Measurements from ENCODE around the gene LGALS9B.
"Not testable (repeated sequence)": the region's sequence is repeated elsewhere in the genome, so short reads cannot be mapped to it uniquely, and the experiment has no call there.

LGALS9B gene

DNA sequence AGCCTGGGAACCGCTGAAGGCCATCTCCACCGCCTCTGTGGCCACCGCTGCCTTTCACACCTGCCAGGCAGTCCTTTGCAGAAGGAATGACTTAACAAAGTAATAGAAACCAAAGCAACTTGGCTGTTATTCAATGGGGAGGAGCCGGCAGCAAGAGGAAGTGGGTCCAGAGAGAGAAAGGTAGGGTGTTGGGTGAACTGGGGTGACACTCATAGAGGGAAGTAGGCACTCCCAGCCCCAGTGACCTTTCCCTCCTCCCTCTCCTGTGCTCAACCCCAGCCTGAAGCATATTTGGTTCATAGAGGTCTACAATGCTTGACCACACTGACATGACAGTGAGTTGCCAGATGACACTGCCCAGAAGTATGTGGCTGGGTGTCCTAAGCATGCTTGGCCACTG is at the start of gene LGALS9B:
LGALS9B (minus strand) TSS at position 93 of the 400 bp plus-strand sequence; CDS start at position 24, 69 bp downstream.
- DNase-seq: not testable (repeated sequence)

- DNase-seq: not testable (repeated sequence)
Measured at GRCh38 chr17:20516986-20517385, 49.6 kb upstream of the LGALS9B start.

DNA sequence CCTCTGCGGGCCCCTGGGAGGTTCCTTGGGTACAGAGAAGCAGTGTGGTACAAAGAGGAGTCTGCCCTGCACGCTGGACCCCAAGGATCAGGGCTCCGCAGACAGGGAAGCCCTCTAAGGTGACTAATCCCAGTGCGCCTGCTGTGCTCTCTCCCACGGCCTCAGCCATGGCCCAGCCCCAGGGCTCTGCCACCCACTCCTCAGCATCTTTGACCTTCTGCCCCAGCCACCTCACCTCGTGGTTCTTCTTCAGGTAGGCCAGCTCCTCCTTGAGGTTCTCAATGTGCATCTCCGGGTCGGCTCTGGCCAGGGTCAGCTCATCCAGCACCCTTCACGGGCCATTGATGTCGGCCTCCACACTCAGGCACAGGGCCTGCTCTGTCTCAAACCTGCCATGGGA is 47.8 kb upstream of the LGALS9B start:
- not testable (repeated sequence) for DNase-seq

DNA sequence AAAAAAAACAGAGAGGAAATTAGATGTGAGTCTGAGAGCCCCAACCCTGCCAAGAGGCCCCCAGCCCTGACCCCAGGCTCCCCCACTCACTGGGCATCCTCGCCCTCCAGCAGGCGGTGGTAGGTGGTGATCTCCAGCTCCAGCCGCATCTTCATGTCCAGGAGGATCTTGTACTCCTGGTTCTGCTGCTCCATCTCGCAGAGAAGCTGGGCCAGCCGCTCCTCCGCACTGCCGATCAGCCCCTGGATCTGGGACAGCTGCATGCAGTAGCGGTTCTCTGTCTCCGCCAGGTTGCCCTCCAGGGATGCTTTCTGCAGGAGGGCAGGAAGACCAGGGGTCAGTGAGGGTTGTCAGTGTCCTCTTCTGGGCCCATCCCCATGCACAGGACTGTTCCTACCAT is 46.2 kb upstream of the LGALS9B start:
- not testable (repeated sequence) for DNase-seq

DNA sequence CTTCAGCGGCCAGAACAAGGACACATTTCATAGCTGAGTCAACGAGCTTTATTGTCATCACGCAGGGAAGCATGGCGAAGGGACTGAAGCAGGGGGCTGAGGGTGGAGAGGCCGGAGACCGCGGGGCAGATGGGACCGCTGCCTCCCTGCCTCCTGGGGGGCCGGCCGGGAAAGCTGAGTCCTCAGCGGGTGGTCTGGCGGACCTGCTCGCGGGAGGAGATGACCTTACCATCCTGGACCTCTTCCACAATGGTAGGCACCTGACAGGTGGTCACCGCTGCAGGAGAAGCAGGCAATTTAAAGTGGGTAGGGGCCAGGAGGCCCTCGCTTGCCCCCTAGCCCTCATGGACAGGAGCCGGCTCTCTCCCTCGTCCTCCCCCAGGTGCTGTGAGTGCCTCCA is 45.0 kb upstream of the LGALS9B start:
- DNase-seq: not testable (repeated sequence)

DNA sequence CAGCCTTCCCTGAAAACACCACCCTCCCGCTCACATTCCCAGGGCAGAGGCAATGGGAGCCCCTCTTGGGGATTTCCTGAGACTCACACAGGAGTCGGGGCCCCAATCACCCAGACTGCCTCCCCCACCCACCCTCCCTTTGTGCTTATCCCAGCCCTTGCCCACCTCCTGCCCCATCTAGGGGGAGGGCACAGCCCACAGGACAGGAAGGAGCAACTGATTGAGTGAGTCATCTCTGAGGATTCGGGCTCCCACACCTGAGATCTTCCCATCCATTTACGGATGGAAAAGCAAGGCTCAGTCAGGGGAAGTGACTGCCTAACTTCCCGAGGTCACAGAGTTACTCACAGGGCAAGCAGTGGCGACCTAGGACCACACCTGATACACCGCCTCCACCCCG is 44.4 kb upstream of the LGALS9B start:
- not testable (repeated sequence) for DNase-seq

DNA sequence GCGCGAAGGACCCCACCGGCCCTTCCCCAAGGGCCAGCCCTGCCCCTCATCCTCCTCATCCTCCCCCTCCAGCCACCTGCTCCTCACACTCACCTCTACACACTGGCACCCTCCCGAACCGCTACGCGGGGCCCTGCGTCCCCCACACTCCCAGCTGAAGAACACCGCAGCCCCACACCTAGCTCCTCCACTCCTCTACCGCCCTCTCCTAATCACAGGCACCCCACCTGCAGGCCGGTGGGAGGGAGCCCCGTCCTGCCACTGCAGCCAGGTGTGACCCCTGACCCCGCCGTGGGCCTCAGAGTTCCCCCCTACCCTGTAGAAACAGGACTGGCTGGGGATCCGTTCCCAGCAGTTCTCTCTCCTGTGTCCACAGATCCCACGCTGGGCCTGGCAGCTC is 38.0 kb upstream of the LGALS9B start:
- not testable (repeated sequence) for DNase-seq

GRCh38 chr17:20504388-20505066 is 37.2 kb upstream of the LGALS9B start:
- not testable (repeated sequence) for DNase-seq

DNA sequence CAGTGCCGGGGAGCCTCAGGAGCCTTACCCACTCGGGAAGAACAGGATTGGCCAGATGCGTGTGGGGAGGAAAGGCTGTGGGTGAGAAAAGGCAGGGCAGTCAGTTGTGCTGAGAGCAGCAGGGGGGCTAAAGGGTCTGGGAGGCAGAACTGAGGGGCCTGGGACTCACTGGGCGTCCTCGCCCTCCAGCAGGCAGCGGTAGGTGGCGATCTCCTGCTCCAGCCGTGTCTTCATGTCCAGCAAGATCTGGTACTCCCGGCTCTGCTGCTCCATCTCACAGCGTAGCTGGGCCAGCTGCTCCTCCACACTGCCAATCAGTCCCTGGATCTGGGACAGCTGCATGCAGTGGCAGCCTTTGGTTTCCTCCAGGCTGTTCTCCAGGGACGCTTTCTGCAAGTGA is 34.6 kb upstream of the LGALS9B start:
- not testable (repeated sequence) for DNase-seq

DNA sequence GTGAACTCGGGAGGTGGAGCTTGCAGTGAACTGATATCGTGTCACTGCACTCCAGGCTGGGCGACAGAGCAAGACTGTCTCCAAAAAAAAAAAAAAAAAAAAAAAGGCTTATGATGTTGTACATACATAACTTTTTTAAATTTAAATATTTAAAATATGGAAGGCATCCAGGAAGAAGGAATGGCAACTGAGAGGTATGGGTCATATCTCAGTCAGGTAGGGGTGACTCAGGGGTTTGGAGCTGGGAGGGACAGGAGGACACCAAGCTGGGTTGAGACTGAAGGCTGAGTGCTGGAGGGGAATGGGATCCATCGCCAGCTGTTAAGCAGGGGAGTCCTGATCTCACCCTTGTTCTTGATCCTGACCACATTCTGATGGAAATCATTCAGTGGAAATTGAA is 33.0 kb upstream of the LGALS9B start:
- DNase-seq: not testable (repeated sequence)

DNA sequence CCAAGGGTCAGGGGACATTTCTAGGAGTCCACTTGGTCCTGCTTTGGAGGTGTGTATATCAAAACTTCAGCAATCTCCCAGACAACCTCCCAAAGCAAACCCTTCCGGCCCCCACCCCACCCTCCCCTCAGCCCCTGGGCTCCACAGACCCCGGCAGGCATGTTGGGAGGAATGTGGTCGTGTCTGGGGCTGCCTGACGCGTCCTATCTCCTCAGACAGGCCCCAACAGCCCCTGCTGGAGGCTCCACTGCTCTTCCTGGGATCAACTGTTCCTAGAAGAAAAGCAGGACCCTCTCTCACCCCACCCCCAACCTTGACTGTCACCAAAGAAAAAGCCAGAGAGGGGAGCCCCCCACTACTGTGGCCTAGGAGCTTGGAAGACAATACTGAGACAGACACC is 28.1 kb upstream of the LGALS9B start:
- DNase-seq: not testable (repeated sequence)

- not testable (repeated sequence) for DNase-seq
Measured at GRCh38 chr17:20494735-20495134, 27.4 kb upstream of the LGALS9B start.

- not testable (repeated sequence) for DNase-seq
Measured at GRCh38 chr17:20494147-20494546, 26.8 kb upstream of the LGALS9B start.

GRCh38 chr17:20492971-20493370 is 25.6 kb upstream of the LGALS9B start:
- not testable (repeated sequence) for DNase-seq

DNA sequence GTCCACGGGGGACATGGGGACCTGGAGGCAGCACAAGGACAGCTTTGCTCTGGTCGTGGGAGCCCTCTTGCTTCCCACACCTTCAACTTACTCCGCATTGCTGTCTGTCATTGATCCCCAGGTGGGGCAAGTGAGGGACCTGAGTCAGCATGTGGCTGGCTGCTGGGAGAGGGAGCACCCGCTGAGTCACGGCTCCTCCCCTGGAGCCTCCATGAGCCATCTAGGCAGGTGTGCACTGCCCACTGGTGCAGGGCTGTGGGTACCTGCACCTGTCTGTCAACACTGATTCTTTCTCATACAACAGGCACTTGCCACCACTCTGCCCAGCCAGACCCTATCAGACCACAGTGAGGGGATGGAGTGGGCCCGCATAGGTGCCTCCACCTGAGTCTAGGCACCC is 24.8 kb upstream of the LGALS9B start:
- not testable (repeated sequence) for DNase-seq

DNA sequence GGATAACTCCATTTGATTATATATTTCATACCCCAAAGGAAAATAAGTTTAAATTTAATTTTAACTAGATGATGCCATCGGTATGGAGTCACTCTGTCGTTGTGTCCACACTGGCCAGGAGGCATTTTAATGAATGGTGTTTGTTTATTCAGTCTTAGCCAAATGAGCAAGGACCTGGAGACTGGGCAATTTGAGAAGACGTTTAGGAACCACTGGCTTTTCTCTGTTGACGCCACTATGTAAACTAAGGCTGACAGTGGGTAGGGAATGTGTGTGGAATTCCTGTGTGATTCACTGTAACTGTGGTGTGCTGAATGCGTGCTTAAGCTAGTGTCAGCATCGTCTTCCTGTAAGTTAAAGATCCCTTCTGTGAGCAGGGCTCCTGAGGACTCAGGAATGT is 17.6 kb upstream of the LGALS9B start:
- not testable (repeated sequence) for DNase-seq

- DNase-seq: not testable (repeated sequence)
Measured at GRCh38 chr17:20479889-20480591, 12.7 kb upstream of the LGALS9B start.

DNA sequence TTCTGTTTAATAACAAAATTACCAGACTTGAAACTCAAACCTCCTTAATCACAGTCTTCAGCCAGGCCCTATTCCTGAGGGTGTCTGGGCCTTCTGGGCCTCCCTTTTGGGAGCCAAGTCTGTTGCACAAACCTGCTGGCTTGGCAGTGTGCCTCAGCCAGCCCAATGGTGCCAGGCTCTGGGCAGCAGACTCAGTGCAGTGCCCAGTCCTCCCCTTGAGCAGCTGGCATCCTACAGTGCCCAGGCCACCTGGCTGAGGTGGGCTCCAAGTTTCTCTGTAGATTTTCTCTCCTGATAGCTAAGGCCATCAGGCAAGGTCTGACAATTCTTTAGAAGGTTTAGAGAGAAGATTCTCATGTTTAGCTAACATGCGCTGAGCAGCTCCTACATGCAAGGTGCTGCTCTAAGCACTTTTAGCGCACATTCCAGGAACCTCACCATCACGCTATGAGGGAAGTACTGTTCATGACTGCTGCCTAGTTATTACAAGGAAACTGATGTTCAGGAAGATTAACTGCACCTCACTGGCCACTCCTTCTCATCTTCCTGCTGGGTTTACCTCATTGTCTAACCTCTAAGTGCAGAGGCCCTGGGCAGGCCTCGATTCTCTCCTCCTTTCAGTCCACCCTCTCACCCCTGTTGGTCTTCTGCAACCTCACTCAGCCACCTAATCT is 10.2 kb upstream of the LGALS9B start:
- not testable (repeated sequence) for DNase-seq

GRCh38 chr17:20475137-20475831 is 7.9 kb upstream of the LGALS9B start:
- not testable (repeated sequence) for DNase-seq

DNA sequence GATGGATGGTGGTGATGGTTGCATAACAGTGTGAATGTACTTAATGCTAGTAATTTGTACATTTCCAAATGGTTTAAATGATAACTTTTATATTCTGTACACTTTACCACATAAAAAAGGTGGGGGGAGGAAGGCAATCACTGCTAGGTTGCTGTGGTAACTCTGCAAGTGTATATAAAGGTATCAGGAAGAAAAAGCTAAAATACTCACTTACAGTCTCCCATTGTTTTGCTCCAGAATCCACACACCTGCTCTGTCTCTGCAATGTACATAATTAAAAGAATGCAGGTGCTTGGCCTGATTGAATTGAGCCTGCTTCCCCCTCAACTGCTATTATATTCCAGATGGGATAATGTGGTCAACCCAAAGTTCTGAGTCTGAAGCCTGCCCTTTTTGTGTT is 6.7 kb upstream of the LGALS9B start:
- not testable (repeated sequence) for DNase-seq

GRCh38 chr17:20469946-20470345 is 2.6 kb upstream of the LGALS9B start:
- DNase-seq: not testable (repeated sequence)

GRCh38 chr17:20469107-20469506 is 1.8 kb upstream of the LGALS9B start:
- DNase-seq: not testable (repeated sequence)

DNA sequence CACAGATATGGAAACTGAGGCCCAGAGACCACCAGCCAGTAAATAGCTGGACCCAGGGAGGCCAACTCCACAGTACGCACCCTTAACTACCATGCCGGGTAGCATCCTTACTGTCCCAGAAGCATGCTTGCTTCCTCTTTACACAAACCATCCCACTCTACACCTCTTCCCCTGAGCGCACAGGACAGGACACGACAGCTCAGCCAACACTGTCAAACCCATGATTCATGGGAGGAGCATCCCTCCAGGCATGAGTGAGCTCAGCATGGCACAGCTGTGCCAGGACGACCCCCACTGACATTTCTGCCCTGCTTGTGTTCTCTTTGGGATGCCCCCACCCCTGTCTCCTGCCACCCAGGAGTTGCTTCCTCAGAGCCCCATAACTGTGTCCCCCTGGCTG is 340 bp downstream of the LGALS9B start:
- not testable (repeated sequence) for DNase-seq

All from NCI-H1105 (cell line).